K562 (cell line): ENCODE data around the gene RBM44. TPM values are rescaled to one million over a fixed set of nuclear protein-coding genes. Genes with fewer than 3 reads are reported as not detected.

ENCODE experiments used
- ATAC-seq: fragments of 200-7000 bp; cut with Tn5 transposase; 3 replicates; pipeline ENCODE4 v1.9.1; 2020; ENCODE audit warnings: moderate library complexity
- BruUV-seq: library from RNA; stranded (reverse); fragments of 400-500 nt; replicated peaks from 2 replicates; lab custom pipeline; 2021; lab: Mats Ljungman, UMichigan
- CTCF ChIA-PET: fragments of 300-600 bp; formaldehyde crosslinking; extraction: SDS; loops from one replicate; lab custom pipeline; 2021; ENCODE audit warnings: low intra/inter-chr PET ratio; lab: Yijun Ruan, JAX
- POLR2A ChIA-PET: fragments of 300-600, 350-650 bp; sonication (Branson Sonifier 250); formaldehyde crosslinking; extraction: SDS; loops from one replicate; lab custom pipeline; 2021; ENCODE audit warnings: antibody characterized with exemption, inconsistent platforms; lab: Yijun Ruan, JAX
- DNase-seq, 4 experiments: peaks; one replicate each; pipeline versions ENCODE4 v3.0.0 to v3.0.0-alpha.2; 2011 to 2018; ENCODE audit warnings: low spot score in 3 of 4, mixed read lengths in 3 of 4; ENCODE audit errors: extremely low read depth in 1 of 4
- FAIRE-seq: peaks from 2 replicates; lab custom pipeline; 2011; peaks lifted over from hg19 to GRCh38; lab: Jason Lieb, UNC
- H2AFZ ChIP-seq: 2 replicates; pipeline ENCODE4 v1.6.0; 2011; ENCODE audit warnings: low read depth, low read length, control low read depth, inconsistent platforms
- H3K27ac ChIP-seq: fragments of 200-600 bp; 3 replicates; pipeline ENCODE4 v1.8.0; 2011; ENCODE audit warnings: low read depth, mild to moderate bottlenecking, control low read depth, inconsistent platforms, low read length, moderate library complexity, mixed read lengths; ENCODE audit errors: extremely low read depth
- H3K27me3 ChIP-seq, 2 experiments: fragments of 300-600 bp in 1 of 2; 2 replicates in 1 of 2; 3 replicates in 1 of 2; pipeline versions ENCODE4 v1.6.0 to v1.8.0; 2011; ENCODE audit warnings: inconsistent platforms in 2 of 2, low read length in 2 of 2, mild to moderate bottlenecking in 1 of 2, mixed read lengths in 1 of 2, moderate library complexity in 1 of 2; ENCODE audit not compliant: control insufficient read depth in 2 of 2, insufficient read depth in 2 of 2
- H3K36me3 ChIP-seq: fragments of 300-600 bp; 3 replicates; pipeline ENCODE4 v1.8.0; 2011; ENCODE audit warnings: mild to moderate bottlenecking, low read length, inconsistent platforms; ENCODE audit not compliant: control insufficient read depth, insufficient read depth
- H3K4me1 ChIP-seq, 2 experiments: fragments of 200-600 bp in 1 of 2; replicated peaks in 1 of 2; 2 replicates in 1 of 2; 3 replicates in 1 of 2; pipeline versions ENCODE4 v1.5.1 to v1.8.0; 2011; ENCODE audit warnings: inconsistent platforms in 2 of 2, low read length in 2 of 2, mild to moderate bottlenecking in 1 of 2, mixed read lengths in 1 of 2, moderate library complexity in 1 of 2; ENCODE audit not compliant: control insufficient read depth in 2 of 2, insufficient read depth in 2 of 2
- H3K4me2 ChIP-seq: 2 replicates; pipeline ENCODE4 v1.6.1; 2011; ENCODE audit warnings: low read length, control low read depth, inconsistent platforms, mixed read lengths; ENCODE audit not compliant: insufficient read depth
- H3K4me3 ChIP-seq: fragments of 200-600 bp; sonication (generic), shearing (Covaris generic); 2 replicates; pipeline ENCODE4 v1.5.1; 2016; ENCODE audit warnings: control low read depth, inconsistent platforms
- H3K79me2 ChIP-seq: fragments of 200-600 bp; 3 replicates; pipeline ENCODE4 v1.8.0; 2011; ENCODE audit warnings: low read length, inconsistent platforms; ENCODE audit not compliant: control insufficient read depth, insufficient read depth
- H3K9ac ChIP-seq, 2 experiments: 2 replicates each; pipeline versions ENCODE4 v1.6.0 to v1.6.1; 2011; ENCODE audit warnings: low read depth in 2 of 2, low read length in 2 of 2, control low read depth in 1 of 2, inconsistent platforms in 1 of 2, mild to moderate bottlenecking in 1 of 2, mixed read lengths in 1 of 2; ENCODE audit not compliant: insufficient read depth in 1 of 2
- H3K9me1 ChIP-seq: one replicate; pipeline ENCODE4 v1.6.0; 2011; ENCODE audit warnings: inconsistent platforms, mild to moderate bottlenecking, low read length, moderate library complexity; ENCODE audit not compliant: control insufficient read depth, insufficient read depth
- H3K9me3 ChIP-seq: replicated peaks from 2 replicates; pipeline ENCODE4 v1.5.1; 2011; ENCODE audit warnings: low read depth, low read length, inconsistent platforms; ENCODE audit not compliant: control insufficient read depth, insufficient read depth
- H4K20me1 ChIP-seq: replicated peaks from 2 replicates; pipeline ENCODE4 v1.6.1; 2011; ENCODE audit warnings: low read length, inconsistent platforms, mixed read lengths; ENCODE audit not compliant: control insufficient read depth, insufficient read depth
- BCLAF1 ChIP-seq, 2 experiments: fragments of 450-650 bp in 1 of 2; IDR thresholded peaks; 2 replicates each; pipeline ENCODE4 v1.6.1; 2011 to 2017; ENCODE audit warnings: low read depth in 2 of 2, antibody characterized with exemption in 1 of 2, borderline replicate concordance in 1 of 2, low read length in 1 of 2, mild to moderate bottlenecking in 1 of 2, mixed read lengths in 1 of 2; ENCODE audit not compliant: control insufficient read depth in 1 of 2
- CHD1 ChIP-seq: fragments of 200-600 bp; sonication (generic); IDR thresholded peaks from one replicate; pipeline ENCODE4 v1.6.1; 2012; ENCODE audit warnings: mild to moderate bottlenecking, moderate library complexity, low read length, inconsistent platforms
- COPS2 ChIP-seq: fragments of 450-650 bp; conservative IDR thresholded peaks from 2 replicates; pipeline ENCODE4 v1.6.1; 2016; ENCODE audit warnings: mild to moderate bottlenecking, moderate library complexity
- CREB1 ChIP-seq, 2 experiments: sonication (generic) in 1 of 2; formaldehyde crosslinking in 1 of 2; IDR thresholded peaks; 2 replicates each; pipeline versions ENCODE4 v1.6.1 to v1.8.0; 2012 to 2022; ENCODE audit warnings: inconsistent platforms in 1 of 2, mild to moderate bottlenecking in 1 of 2, missing genetic modification reagents in 1 of 2, moderate library complexity in 1 of 2
- FOS ChIP-seq: IDR thresholded peaks from 3 replicates; pipeline ENCODE4 v1.6.1; 2011; ENCODE audit not compliant: insufficient read length; ENCODE audit errors: extremely low read depth
- ILF3 ChIP-seq: fragments of 450-650 bp; IDR thresholded peaks from 2 replicates; pipeline ENCODE4 v1.6.1; 2018; ENCODE audit warnings: antibody characterized with exemption, mild to moderate bottlenecking, moderate library complexity, borderline replicate concordance
- LCOR ChIP-seq: sonication (generic); formaldehyde crosslinking; IDR thresholded peaks from 2 replicates; pipeline ENCODE4 v1.8.0; 2022; ENCODE audit warnings: mild to moderate bottlenecking, missing genetic modification reagents
- NR2C1 ChIP-seq, 2 experiments: fragments of 450-650 bp; IDR thresholded peaks; 2 replicates each; pipeline ENCODE4 v1.6.1; 2017; ENCODE audit warnings: mild to moderate bottlenecking in 2 of 2, antibody characterized with exemption in 1 of 2, inconsistent platforms in 1 of 2, missing compliant biosample characterization in 1 of 2, missing genetic modification characterization in 1 of 2
- OTX1 ChIP-seq: fragments of 450-650 bp; formaldehyde crosslinking; IDR thresholded peaks from 2 replicates; pipeline ENCODE4 v1.4.0; 2022; ENCODE audit warnings: mild to moderate bottlenecking
- RFX7 ChIP-seq: fragments of 250-450 bp; sonication (Bioruptor Pico); IDR thresholded peaks from 2 replicates; pipeline ENCODE4 v1.5.1; 2021; ENCODE audit warnings: mild to moderate bottlenecking
- SIRT6 ChIP-seq: IDR thresholded peaks from one replicate; pipeline ENCODE4 v1.6.1; 2012; ENCODE audit warnings: low read depth, mild to moderate bottlenecking, control low read depth, inconsistent platforms, low read length, moderate library complexity
- SRF ChIP-seq, 2 experiments: fragments of 250-450, 450-650 bp in 1 of 2; sonication (Bioruptor Pico) in 1 of 2; sonication (generic) in 1 of 2; formaldehyde crosslinking; IDR thresholded peaks; 2 replicates each; pipeline versions ENCODE4 v1.5.0 to v1.5.1; 2020 to 2022; ENCODE audit warnings: mild to moderate bottlenecking in 1 of 2, missing genetic modification reagents in 1 of 2
- STAT5B ChIP-seq: fragments of 250-450 bp; sonication (Bioruptor Pico); IDR thresholded peaks from 2 replicates; pipeline ENCODE4 v1.8.0; 2021; ENCODE audit warnings: mild to moderate bottlenecking, inconsistent platforms
- WGBS: fragments of 100-300 bp; shearing (Covaris generic); methylation state at CpG from one replicate; pipeline ENCODE4 v1.1.6; 2016; ENCODE audit warnings: low coverage, mixed read lengths; ENCODE audit not compliant: insufficient coverage; ENCODE audit errors: missing lambda C conversion rate; 5-methylcytosine and 5-hydroxymethylcytosine counted together
- in situ Hi-C: fragments of 300-500 bp; cut with MboI; formaldehyde crosslinking; loops from 4 replicates; pipeline ENCODE4 v1.15.0; 2018; ENCODE audit warnings: inconsistent platforms, mixed read lengths
- intact Hi-C: fragments of 100-400 bp; cut with micrococcal nuclease; formaldehyde crosslinking; loops from 2 replicates; pipeline ENCODE4 v1.14.2; 2022
- polyA plus RNA-seq, 8 experiments: library from polyadenylated mRNA; depleted of rRNA in 4 of 8; stranded (reverse) in 5 of 8; unstranded in 3 of 8; fragments of >200 nt; fragmentation: Nextera tagmentation in 2 of 8; fragmentation: Illumina TruSeq in 1 of 8; extraction: Ambion mirVana in 2 of 8; extraction: Trizol in 1 of 8; gene quantifications; 2 replicates each; pipeline versions ENCODE4 v1.2.1 to v1.2.3, GENCODE V29; 2011 to 2014; ENCODE audit warnings: inconsistent platforms in 1 of 8, missing spikeins in 1 of 8
- total RNA-seq, 7 experiments: library from RNA; depleted of rRNA in 6 of 7; stranded (reverse); fragments of >200 nt in 6 of 7; fragmentation: Illumina TruSeq in 2 of 7; extraction: Trizol in 2 of 7; gene quantifications; 2 replicates each; pipeline versions ENCODE4 v1.2.1 to v1.2.3, GENCODE V29; 2011 to 2021; ENCODE audit warnings: low replicate concordance in 1 of 7
- TF ChIP-seq, protein P1 (sequence below): fragments of 250-450 bp; sonication (Bioruptor Pico); IDR thresholded peaks from 2 replicates; pipeline ENCODE4 v1.4.0; 2020; ENCODE audit warnings: mild to moderate bottlenecking, moderate library complexity, borderline replicate concordance
- TF ChIP-seq, protein P2 (sequence below), 2 experiments: fragments of 450-650 bp; IDR thresholded peaks; 2 replicates each; pipeline ENCODE4 v1.6.1; 2016

The RBM44 gene
- total and polyA plus RNA-seq, 9 of the 15 experiments (the other 6 are each of a cell fraction or from before 2014, with no cell fraction given), result 0.04 to 0.25 (median 0.13) TPM

DNA sequence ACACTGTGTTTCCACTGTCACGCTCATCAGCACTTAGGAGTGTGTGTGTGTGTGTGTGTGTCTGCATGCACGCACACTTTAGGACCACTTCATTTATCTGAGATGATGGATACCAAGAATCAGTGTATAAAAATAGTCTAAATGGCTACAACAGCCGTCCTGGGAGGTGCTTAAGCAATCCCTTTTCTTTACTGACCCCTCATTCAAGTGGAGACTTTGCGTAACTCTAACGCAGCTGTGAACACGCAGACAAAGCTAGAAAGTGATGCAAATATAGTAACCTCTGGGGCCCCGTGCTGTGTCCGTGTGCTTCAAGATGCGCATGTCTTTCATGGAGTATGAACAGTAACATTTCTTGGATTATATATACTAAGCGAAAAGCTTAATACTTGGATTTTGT, 40.4 kb upstream of the RBM44 start:
- no peaks in the 10 kb centered on the region for H3K9me3 ChIP-seq
- no peak for DNase-seq
- no peak overlapping the region for H3K4me2 ChIP-seq
- no peaks in the 10 kb centered on the region for H3K4me1 ChIP-seq
- H3K9me1 ChIP-seq, result no peaks in the 10 kb centered on the region
- no peak for ATAC-seq
- H2AFZ ChIP-seq, result no peak overlapping the region
- H3K27me3 ChIP-seq, result no peaks in the 10 kb centered on the region
- H4K20me1 ChIP-seq, result no peaks in the 10 kb centered on the region
- H3K79me2 ChIP-seq, result no peaks in the 10 kb centered on the region
- CTCF ChIA-PET, result no interaction called here
- H3K9ac ChIP-seq, result no peak overlapping the region
- POLR2A ChIA-PET, result no interaction called here
- peaks cover 39% of the 10 kb centered on the region; the same call in 2 of the 3 replicates for H3K36me3 ChIP-seq
- WGBS, result 91% methylated on average over 10 of the region's 10 CpGs
- BruUV-seq, result no TSS peak
- no peak overlapping the region for H3K4me3 ChIP-seq
- H3K27ac ChIP-seq, result no peak overlapping the region
- FAIRE-seq, result no peak
- in situ Hi-C loops, result no loop called here
- TF ChIP-seq ILF3, result no peak
- TF ChIP-seq CHD1, result no peak
- TF ChIP-seq STAT5B, result no peak
- TF ChIP-seq, protein P1, sequence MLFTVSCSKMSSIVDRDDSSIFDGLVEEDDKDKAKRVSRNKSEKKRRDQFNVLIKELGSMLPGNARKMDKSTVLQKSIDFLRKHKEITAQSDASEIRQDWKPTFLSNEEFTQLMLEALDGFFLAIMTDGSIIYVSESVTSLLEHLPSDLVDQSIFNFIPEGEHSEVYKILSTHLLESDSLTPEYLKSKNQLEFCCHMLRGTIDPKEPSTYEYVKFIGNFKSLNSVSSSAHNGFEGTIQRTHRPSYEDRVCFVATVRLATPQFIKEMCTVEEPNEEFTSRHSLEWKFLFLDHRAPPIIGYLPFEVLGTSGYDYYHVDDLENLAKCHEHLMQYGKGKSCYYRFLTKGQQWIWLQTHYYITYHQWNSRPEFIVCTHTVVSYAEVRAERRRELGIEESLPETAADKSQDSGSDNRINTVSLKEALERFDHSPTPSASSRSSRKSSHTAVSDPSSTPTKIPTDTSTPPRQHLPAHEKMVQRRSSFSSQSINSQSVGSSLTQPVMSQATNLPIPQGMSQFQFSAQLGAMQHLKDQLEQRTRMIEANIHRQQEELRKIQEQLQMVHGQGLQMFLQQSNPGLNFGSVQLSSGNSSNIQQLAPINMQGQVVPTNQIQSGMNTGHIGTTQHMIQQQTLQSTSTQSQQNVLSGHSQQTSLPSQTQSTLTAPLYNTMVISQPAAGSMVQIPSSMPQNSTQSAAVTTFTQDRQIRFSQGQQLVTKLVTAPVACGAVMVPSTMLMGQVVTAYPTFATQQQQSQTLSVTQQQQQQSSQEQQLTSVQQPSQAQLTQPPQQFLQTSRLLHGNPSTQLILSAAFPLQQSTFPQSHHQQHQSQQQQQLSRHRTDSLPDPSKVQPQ (CRISPR knock-in tag), result no peak
- TF ChIP-seq SIRT6, result no peak
- no peak for TF ChIP-seq FOS
- TF ChIP-seq LCOR, result no peak
- no peak for TF ChIP-seq BCLAF1 (IDR thresholded peaks at IDR 0.05; ENCODE audit: borderline replicate concordance in 1 of 2, control insufficient read depth in 1 of 2, low read depth in 2 of 2, low read length in 1 of 2)
- no peak for TF ChIP-seq NR2C1 (IDR thresholded peaks at IDR 0.05)
- TF ChIP-seq NR2C1 (tag; IDR thresholded peaks at IDR 0.05), result no peak
- TF ChIP-seq COPS2, result no peak
- no peak for TF ChIP-seq OTX1 (CRISPR knock-in tag)
- TF ChIP-seq CREB1 (IDR thresholded peaks at IDR 0.05), result no peak
- TF ChIP-seq CREB1 (CRISPR knock-in tag; IDR thresholded peaks at IDR 0.05), result no peak
- TF ChIP-seq, protein P2, sequence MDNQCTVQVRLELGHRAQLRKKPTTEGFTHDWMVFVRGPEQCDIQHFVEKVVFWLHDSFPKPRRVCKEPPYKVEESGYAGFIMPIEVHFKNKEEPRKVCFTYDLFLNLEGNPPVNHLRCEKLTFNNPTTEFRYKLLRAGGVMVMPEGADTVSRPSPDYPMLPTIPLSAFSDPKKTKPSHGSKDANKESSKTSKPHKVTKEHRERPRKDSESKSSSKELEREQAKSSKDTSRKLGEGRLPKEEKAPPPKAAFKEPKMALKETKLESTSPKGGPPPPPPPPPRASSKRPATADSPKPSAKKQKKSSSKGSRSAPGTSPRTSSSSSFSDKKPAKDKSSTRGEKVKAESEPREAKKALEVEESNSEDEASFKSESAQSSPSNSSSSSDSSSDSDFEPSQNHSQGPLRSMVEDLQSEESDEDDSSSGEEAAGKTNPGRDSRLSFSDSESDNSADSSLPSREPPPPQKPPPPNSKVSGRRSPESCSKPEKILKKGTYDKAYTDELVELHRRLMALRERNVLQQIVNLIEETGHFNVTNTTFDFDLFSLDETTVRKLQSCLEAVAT (IDR thresholded peaks at IDR 0.05), result no peak
- TF ChIP-seq RFX7 (CRISPR knock-in tag), result no peak
- no peak for TF ChIP-seq SRF (CRISPR knock-in tag; IDR thresholded peaks at IDR 0.05)
- intact Hi-C loops, result no loop called here
